Hindlimb muscle (tissue), 1 donor: ENCODE measurements around the gene B3GNT9. TPM values are rescaled to one million over a fixed set of nuclear protein-coding genes. Genes with fewer than 3 reads are reported as not detected.
"Not testable (repeated sequence)": the region's sequence is repeated elsewhere in the genome, so short reads cannot be mapped to it uniquely, and the experiment has no call there.

ENCODE experiments used
- DNase-seq: peaks from one replicate; pipeline ENCODE4 v3.0.0-alpha.2; 2013
- polyA plus RNA-seq: library from polyadenylated mRNA; unstranded; fragments of 120-200 nt; gene quantifications from one replicate; pipeline ENCODE4 v1.2.1, GENCODE V29; 2013; ENCODE audit not compliant: insufficient read length

Gene B3GNT9
- polyA plus RNA-seq, 1 donor, result 10.9 TPM

DNA sequence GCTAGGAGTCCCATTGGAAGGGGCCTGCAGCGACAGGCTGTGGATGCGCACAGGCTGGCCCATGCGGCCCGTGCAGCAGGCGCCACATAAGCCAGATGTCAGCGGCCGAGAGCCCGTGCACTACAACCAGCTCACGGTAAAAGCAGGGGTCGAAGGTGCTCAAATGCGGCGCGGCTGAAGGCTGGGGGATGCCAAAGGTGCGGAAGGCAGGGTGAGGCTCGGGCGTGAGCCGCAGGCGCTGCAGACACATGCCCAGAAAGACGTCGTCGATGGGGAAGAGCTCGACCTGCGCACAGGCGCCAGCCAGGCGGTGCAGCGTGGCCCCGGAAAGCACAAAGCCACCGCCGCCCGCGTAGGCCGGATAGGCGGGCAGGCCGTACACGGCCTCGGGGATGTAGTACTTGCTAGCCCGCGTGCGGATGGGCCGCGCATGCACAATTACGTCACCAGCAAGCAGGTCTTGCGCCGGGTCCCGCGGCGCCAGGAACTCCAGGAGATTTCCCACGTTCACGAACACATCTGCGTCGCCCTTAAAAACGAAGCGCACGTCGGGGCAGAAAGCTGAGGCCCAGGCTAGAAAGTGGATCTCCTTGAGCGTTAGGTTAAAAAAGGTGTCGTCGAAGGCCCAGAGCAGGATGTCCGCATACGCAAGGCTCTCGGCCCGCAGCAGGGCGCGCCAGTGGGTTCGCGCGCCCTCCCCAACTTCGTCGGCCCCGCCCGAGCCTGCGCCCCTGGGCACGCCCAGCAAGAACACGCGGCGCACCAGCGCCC lies 1.3 kb downstream of the B3GNT9 start:
- DNase-seq, result no peak

DNA sequence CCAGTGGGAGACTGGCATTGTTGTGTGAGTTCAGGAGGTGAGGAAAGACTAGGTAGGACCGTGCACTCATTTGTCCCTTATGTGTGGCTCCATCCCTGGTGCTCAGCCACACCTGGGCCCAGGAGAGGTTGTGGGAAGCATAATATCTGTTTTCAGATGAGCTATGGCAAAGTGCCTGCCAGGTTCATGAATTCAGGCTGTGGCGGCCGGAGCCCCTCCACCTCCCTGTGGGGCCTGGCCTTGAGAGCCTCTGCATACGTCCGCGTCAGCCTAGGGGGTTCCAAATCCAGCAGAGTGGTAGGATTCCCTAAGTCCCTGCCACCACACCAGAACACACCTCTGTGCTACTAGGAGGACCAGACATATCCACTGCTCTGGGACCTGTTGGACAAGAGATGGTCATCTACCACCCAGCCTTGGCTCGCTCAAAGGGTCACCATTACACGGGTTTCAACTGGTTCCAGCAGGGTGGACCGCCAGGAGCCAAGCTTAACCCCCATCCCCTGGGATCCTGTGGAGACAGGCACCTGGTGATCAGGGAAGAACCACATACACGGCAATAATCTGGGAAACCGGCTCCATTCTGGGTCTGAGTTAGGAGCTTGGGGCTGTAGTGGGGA lies 2.0 kb downstream of the B3GNT9 start:
- no peak for DNase-seq

DNA sequence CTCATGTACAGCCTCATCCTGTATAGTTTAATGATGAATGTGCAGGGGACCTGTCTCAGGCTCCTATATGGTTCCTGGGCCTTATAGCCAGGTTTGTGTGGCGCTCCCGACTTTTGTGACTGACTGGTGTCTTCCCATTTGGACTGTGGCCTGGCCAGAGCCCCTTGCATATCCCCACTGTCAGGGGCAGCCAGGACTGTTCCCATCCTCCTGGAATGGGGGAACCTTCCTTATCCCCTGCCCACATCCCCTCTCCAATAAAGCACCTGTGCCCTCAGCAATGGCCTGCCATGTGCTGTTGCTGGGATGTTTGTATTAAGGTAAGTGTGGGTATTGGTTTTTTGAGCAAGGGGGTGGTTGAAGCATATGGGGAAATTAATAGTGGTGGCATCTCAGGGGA lies 2.6 kb downstream of the B3GNT9 start:
- DNase-seq, result no peak

DNA sequence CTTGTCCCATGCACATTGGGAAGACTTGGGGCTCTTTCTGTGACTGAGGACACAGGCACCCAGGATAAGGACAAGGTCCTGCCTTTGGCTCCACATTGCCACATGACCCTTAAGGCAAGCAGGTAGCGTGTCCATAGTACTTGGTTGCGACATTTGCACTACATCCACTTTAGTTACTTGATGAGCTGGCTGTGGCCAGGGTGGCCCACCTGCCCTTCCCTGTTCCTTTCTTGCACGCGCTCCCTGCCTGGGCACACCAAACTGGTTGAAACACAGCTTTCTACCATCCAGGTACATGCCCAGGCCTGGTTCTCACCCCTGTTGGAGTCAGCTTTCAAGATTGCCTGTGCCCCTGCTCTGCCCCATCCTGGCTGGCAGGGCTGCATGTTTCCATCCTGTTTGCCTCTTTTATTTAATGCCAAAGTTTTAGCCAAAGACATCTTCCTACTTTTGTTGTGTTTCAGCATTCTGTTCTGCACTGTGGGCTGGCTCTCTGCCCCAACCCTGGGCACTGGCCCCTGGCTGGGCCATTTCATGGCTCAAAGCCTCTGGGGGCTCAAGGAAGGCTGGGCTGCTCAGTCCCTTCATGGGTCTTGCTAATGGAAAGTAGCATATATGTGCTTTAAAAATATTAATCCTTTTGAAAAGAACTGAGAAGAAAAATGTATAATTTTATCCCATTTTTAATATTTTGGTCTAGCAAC lies 3.2 kb downstream of the B3GNT9 start:
- no peak for DNase-seq

DNA sequence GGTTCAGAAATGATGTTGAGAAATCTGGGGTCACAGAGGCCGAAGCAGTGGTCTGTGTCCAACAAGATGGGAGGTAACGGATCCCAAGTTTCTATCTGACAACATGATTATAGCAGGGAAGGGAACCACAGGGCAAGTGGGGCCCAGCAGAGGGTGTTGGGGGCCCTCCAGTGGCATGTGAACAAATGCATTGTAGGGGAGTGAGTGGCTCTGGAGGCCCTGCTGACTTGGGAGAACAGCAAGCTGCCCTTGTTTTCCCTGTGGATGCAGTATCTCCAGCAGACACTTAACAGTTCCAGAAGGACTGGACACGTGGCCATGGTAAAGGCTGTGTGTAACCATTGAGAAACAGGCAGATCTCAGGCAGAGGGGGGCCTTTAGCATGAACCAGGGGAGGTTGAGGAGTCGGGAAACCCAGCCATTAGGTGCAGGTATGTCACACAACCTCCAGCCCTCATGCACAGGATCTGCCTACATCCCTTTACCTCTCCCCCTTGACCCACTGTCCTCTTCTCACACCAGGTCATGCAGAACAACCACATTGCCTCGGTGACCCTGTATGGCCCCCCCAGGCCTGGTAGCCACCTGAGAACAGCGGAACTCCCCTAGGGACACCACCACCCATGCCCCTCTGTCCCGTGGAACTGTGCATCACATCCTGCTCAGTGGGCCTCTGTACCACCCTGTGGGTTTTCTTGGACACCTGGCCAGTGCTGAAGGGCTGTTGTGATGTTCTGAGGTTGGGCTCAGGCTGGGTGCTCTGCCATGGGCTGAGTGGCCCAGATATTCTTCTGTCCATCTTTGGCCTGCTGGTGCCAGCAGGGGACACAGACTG lies 4.1 kb downstream of the B3GNT9 start:
- DNase-seq, result no peak

DNA sequence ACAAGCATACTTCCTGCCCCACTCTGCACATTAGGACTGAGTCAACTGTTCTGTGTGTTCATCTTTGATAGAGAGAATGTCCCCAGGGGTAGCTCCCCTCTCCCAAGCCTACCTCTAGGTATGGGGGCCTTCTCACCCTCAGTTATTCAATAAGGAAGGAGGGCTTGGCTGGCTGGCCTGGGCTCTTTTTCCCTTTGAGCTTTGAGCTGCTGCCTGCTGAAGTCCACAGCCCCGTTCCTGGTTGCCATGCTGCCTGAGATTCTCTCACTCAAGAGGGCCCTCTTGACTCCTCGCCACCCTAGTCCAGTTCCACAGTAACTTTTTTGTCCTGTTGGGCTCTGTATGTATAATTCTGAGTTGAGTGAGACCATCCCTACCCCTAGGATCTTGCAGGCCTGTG lies 5.1 kb downstream of the B3GNT9 start:
- DNase-seq, result no peak

DNA sequence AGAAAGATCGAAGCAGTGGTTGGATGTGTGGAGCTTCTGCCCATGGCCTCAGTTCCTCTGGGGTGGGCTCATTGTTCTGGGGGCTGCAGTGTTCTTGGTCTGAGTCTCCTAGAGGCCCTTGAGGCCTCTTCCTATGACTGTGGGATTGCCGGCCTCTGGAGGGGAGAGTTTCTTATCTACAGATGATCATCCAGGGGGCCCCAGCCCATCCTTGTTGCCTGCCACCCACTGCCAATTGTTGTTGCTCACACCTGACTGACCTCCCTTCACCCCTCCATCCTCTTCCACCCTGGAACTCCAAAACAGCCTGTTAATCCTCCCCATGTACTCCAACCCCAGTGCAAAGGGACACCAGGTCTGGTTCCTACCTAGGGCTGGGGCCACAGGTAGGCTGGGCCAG lies 5.9 kb downstream of the B3GNT9 start:
- DNase-seq, result no peak

DNA sequence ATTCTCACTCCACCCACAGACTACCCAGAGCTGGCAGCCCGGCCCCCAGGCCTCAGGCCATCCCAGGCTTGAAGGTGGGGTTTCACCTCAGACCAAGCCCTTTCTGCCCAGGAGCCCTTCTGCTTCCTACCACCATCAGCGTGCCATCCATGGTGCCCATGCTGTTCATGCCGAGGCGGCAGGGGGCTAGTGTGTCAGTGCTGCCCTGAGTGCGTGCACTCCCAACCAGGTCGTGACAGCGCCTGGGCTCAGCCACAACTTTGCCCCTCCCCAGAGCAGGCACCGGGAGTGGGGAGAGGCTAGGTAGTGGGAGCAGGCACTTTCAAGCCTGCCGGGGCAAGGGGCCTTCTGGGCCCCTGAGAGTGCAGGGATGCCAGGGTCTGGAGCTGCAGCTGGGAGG lies 8.5 kb downstream of the B3GNT9 start:
- DNase-seq, result no peak

DNA sequence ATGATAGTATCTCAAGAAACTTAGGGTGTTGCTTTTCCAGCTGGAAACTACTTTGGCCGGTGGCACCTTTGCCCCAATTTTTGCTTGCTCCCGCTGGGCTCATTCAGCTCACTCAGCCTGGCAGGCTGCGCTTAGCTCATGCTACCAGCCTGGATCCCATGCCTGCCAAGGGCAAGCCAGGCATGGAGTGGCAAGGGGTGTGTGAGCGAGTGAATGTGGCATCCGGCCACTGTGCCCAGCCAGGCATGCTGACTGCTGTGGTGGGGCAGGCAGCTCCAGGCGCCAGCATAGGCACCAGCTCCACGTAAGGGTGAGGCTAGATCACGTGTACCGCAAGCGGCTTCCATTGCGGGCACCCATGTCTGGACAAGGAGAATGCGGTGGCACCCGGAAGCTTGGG lies 9.4 kb downstream of the B3GNT9 start:
- no peak for DNase-seq

DNA sequence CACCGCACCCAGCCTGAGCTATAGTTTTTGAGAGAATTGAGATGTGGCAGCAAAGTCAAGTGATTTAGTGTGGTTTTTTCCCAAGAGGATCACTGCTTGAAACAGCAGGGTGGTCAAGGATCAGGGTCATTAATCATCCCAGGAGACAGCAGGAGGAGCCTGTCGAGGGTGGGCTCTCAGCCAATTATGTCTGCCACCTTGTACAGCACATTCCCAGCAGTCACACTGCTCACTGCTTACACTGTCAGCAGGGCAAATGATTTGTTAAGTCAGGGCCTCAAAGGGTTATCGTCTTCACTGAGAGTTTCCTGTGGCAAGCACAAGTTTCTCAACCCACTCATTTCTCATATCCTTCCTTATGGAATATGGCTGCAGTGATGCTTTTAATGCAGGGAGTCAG lies 13.2 kb downstream of the B3GNT9 start:
- DNase-seq, result no peak

DNA sequence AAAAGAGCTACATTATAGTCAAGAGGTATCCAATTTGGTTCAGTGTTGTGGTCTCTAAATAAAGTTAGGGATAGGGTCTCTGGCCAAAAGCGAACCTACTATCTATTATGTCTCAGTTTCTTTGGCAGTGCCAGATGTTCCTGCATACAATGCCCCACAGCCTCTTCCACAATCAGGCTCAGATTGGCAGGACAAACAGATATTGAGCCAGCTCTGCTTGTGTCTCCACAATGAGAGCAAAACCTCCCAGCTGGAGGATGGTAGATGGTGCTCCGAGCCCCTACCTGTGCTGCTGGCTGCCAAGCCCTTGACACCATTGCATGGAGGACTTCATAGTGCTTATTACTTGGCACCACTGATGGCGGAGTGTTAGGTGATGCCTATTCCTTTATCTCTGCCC lies 21.4 kb downstream of the B3GNT9 start:
- DNase-seq, result no peak

DNA sequence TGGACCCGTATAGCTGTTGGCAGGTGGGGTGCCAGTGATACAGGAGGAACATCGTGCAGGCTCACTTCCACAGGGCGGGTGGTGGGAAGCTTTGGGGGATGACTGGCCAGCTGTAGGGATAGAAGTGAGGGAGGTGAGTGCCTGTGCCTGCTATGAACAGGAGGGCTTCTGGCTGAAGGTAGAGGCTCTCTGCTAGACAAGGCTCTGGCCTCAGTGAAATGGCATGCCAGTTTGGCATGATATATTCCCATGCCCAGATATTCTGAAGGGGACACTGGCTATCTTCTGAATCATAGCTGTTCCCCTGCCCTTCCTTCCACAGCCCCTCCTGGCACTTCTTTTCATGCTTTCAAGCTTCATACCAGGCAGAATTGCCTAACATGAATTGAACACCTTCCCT lies 21.9 kb downstream of the B3GNT9 start:
- DNase-seq, result no peak

DNA sequence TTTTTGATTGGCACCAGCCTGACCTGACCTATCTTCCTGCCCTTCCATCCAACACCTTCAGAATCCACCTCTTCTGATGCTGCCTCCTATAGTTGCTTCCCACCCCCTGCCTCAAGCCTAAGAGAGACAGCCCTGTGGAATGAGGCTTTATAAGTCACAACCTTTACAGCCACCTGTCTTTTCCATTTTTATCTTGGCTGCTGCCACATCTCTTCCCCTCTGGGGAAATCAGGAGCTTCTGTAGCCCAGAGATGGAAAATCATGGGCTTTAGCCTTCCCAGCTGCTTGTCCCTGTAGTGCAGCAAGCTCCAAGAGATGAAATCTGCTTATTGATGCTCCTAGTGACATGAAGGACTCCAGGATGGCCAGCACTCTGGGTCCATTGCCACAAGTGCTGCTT lies 22.4 kb downstream of the B3GNT9 start:
- DNase-seq, result no peak

DNA sequence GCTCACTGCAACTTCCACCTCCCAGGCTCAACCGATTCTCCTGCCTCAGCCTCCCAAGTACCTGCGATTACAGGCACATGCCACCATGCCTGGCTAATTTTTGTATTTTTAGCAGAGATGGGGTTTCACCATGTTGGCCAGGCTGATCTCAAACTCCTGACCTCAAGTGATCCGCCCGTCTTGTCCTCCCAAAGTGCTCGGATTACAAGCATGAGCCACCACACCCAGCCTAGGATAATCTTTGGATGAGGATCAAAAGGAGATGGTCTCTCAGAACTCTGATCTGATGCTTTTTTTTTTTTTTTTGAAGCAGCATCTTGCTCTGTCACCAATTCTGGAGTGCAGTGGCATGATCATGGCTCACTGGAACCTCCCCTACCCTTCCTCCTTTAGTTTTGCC lies 28.0 kb downstream of the B3GNT9 start:
- not testable (repeated sequence) for DNase-seq

DNA sequence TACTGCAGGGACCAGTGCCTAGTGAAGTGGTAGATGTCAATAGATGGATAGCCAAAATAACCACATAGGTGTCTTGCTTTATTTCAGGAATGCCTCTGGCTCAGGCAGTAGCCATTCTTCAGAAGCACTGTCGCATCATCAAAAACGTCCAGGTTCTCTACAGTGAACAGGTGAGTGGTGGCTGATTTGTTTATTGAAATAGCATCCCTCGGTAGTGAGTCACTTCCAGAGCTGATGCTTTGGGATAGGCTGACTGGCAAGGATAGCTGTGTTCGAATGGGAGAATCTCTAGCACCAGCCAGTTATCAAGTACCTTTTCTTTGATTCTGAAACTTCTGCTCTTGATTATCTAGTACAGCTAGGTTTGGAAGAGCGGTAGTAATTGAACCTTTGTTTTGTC lies 30.8 kb downstream of the B3GNT9 start:
- no peak for DNase-seq

DNA sequence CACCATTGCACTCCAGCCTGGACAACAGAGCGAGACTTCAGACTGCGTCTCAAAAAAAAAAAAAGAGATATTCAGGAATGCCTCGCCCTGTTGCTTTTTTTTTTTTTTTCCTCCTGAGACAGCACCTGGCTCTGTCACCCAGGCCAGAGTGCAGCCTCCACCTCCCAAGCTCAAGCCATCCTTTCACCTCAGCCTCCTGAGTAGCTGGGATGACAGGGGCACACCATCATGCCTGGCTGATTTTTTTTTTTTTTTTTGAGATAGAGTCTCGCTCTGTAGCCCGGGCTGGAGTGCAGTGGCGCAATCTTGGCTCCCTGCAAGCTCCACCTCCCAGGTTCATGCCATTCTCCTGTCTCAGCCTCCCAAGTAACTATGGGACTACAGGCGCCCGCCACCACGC lies 33.1 kb downstream of the B3GNT9 start:
- DNase-seq, result no peak

DNA sequence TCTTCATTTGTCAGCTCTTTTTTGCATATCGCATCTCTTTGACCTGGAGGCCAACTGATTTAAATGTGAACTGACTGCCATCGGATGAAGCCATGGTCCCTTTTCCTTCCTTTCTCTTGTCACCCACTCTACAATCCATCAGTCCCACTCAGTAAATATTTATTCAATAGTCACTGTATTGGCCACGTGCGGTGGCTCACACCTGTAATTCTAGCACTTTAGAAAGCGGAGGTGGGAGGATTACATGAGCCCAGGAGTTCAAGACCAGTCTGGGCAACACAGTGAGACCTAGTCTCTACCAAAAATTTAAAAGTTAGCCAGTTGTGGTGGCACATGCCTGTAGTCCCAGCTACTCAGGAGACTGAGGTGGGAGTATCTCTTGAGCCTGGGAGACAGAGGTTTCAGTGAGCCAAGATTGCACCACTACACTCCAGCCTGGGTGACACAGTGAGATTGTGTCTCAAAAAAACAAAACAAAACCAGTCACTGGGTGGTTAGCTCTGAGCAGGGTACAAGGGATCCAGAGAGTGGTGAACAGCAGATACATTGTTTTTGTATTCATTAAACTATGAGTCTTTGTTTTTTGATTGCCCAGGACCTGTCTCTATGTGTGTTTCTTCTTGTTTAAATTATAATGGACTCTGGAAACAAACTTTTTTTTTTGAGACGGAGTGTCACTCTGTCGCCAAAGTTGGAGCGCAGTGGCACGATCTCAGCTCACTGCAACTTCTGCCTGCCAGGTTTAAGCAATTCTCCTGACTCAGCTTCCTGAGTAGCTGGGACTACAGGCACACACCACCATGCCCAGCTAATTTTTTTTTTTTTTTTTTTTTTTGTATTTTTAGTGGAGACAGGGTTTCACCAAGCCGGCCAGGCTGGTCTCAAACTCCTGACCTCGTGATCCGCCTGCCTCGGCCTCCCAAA lies 34.1 kb downstream of the B3GNT9 start:
- DNase-seq, result no peak

DNA sequence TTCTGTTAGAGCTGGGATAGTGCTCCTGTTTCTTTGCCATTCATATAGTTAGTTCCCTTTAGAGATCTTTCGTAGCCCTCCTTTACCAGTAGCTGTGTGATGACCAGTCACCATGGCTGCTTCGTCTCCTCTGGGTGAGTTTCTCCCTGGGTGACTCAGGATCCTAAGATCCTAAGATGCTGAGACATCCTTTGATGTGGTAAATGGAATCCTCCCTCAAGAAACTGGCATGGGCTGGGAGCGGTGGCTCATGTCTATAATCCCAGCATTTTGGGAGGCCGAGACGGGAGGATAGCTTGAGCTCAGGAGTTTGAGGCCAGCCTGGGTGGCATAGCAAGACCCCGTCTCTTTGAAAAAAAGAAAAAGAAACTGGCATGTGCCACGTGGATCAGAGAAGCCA lies 35.2 kb downstream of the B3GNT9 start:
- DNase-seq, result no peak

DNA sequence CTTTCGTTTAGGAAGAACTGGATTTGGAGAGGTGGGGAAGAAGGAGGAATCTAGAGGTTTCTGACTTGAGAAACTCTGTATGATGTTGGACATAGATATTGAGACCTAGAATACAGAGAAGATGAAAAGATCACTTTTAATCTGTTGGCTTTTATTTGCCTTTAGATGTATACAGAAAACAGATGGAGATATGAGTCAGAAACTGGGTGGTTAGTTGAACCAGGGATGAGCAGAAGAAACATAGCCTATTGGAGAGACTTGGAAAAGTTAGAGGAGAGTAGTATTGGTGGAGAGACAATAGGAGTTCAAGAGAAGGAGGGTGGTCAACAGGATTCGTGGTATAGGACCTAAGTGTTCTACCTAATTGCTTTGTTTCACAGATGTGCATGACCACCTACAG lies 36.0 kb downstream of the B3GNT9 start:
- no peak for DNase-seq

DNA sequence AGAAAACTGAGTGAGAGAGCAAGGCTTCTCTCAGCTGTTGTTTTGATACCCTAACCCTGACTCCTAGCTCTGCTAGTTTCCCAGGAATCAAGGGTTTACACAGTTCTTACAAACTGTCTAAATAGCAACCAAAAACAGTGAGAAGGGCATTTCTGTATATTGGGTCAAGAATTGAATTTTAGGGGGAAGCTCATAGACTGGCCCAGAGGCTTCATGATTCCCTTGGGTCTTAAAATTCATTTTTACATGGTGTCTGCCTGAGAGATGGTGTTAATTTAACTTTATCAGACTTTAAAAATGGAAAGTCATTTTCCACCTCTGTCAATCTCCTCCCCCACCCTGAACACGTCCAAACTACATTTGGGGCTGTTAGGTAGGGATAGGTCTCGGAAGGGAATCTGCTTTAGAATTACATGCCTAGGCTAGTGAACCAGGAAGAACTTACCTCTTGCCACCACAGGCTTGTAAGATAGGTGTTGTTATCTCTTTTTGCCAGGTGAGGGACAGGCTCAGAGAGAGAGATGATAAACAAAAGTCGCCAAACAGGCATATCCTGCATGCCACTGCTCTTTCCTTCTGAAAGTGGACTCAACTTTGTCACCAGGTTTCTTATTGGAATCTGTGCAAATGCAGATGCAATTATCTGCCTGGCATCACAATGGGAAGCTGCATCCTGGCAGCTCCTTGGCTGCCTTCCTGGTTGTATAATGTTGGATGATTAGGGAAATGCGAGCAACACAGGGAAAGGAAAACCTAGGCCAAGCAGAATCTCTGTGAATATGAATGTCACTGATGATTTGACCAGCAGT lies 38.0 kb downstream of the B3GNT9 start:
- DNase-seq, result no peak

DNA sequence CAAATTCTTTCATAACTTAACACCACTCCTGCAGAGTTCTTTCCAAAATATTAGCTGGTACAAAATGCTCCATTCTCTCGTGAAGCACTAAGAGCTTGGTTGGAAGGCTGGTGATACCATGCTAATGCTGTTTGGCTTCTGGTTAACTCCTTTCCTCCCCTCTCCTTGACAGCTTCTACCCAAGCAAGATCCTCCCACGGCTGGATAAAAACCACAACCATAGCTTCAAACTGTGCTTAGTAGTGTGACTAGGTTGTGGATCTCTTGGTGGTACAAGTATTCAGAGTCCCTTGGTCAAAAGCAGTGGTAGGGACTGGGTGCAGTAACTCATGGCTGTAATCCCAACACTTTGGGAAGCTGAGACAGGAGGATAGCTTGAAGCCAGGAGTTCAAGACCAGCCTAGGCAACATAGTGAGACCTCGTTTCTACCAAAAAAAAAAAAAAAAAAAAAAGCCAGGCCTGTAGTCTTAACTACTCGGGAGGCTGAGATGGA lies 38.8 kb downstream of the B3GNT9 start:
- DNase-seq, result no peak
